NCI-H1436 treated with DMSO at 0.1 percent for 48 hours (cell line): Measurements from ENCODE around the gene CHMP6.

Source experiments
- DNase-seq: peaks from one replicate; lab custom pipeline; 2025; lab: John Stamatoyannopoulos, UW

CHMP6 gene

DNA sequence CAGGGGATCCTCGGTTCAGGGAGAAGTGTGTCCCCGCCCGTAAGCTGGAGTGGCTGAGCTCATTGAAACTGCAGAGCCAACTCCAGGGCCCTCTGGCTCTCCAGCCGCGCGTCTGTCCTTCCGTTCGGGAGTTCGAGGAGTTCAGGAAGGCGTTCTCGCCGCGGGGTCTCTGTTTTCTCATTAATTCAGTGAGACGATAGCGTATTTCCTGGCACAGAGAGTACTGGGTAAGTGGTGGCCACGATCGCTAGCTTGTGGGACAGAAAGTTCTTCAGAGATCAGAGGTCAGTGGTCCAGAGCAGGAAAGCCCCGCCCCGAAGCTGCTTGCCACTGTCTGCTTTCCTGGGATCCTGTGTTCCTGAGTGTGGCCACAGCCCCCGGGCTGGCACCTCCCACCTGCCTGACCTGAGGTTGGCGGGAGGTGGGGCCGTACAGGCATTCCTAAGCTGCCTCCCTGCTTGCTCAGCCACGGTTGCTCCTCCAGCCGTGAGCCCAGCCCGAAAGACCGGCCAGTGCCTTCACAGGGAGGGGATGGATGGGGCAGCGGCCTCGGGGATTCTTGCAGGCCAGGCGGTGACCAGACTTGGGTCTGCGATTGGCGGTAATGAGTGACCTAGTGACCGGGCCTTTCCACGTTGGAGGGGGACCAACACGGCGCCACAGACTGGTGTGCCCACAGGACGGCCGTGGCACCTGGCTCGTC is 52.2 kb downstream of the CHMP6 start:
- no peak for DNase-seq

DNA sequence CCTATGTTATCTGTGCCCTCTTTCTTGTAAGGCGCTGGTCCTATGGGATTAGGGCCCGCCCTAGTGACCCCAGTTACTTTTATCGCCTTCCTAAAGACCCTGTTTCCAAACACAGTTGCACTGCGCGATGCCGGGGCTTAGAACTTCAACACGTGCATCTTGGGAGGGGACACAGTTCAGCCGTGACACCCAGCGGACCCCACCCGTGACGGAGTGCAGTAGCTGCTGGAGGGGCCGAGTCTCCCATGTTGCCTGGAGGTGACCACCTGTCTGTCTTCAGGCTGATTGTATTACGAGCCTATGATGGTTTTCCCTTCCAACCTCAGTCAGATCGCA is 52.8 kb downstream of the CHMP6 start:
- DNase-seq, result no peak

DNA sequence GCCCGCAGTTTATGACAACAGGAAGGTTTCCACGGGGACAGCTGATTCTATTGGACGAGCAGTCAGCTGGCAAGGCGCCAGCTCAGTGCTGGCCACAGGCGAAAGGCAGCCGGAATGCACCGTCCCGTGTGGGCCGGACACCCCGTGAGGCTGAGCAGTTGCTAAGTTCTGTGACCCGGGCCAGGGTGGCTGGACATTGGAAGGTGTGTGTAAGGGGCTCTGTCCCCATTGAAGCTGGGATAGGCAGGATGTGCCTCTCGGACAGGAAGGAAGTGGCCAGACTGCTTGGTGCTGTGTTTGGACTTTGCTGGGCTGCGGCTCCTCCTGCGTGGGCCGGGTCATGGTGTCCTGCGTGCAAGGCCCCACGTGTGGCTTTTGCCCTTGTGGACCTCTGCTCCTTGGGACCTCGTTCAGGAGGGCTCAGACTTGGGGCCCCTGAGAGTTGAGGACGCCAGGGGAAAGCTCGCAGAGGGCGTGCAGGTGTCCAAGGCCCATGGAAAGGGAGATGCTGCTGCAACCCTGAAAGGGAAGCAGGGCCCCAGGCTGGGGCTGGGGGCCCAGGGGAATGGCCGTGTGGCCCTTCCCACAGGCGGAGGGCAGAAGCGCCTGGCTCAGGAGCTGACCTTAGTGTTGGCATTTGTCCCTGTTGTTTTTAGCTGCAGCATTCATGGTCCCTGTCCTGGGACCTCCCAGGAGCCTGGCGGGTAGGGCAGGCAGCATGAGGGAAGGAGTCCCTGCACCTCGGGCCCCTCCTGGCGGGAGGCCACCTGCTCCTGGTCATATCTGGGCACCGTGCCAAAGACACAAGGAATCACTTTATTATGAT is 53.3 kb downstream of the CHMP6 start:
- DNase-seq, result no peak

DNA sequence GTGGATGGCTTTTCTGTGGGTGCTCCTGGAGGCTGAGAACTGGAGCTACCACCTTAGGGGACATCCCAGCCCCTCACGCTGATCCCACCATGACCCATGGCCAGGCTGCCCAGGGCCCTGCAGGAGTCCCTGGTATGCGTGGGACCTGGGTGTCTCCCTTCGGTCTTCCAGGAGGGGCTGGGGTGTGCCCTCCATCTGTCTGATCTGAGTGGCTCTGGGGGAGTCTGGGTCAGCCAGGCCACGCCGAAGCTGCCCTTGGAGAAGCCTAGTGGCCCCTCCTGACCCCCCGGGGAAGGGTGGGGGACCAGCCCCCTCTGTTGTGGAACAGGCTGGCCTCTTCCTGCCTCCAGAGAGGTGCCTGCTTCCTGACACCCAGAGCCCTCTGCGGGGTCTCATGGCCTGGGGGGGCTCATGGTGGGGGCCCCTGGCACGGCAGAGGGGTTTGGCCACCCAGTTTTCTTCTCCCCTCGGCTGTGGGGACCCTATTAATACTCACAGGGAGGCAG is 54.0 kb downstream of the CHMP6 start:
- DNase-seq, result no peak

DNA sequence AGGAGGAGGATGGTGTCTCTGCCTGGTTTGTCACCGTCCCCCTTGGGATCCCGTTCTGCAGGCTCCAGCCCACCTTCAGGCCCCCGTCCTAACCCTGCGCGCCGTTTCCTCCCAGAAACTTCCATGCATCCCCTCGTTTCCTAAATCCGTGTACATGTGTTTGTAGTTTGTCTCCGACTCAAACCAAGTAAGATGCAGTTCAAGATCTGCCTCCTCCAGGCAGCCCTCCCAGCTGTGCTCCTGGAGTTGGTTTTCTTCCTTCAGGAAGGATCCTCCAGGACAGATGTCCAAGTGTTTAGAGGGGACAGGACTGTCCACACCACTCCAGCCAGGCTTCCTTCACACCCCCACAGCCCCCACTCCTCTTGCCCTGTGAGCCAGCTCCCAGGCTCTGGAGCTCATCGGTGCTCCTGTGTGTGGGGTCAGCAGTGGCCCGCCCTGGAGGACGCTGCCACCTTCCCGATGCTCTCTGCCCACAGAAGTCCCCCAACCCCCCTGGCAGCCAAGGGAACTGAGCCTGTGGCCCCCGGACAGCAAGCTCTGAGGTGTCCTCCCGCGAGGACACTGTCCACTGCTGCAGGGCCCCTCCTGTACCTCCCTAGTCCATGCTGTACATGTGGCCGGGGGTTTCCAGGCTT is 54.6 kb downstream of the CHMP6 start:
- no peak for DNase-seq

DNA sequence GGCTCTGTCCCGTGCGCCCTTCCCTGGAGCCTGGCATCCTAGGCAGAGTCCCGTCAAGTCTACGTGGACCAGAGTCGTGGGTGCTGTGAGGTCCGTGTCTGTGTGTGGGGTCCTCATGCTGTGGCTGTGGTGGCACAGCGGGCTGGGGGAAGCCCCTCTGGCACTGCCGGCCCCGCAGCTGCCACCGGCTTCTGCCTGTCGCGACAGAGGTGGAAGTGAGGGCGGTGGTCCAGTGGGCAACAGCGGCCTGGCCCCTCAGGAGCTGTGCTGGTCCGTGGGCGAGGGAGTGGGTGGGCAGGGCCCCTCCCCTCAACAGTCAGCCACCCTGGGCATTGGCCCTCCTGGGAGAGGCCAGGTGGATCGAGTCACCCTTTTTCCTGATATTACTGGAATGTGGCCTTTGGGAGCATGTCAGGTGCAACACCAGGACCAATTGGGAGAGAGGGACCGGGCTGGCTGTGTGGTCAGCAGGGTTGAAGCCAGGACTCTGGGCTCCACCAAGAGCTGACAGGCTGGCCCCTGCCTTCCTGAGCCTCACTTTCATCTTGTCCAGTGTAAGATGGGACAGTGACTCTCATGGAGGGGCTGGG is 55.2 kb downstream of the CHMP6 start:
- DNase-seq, result no peak

DNA sequence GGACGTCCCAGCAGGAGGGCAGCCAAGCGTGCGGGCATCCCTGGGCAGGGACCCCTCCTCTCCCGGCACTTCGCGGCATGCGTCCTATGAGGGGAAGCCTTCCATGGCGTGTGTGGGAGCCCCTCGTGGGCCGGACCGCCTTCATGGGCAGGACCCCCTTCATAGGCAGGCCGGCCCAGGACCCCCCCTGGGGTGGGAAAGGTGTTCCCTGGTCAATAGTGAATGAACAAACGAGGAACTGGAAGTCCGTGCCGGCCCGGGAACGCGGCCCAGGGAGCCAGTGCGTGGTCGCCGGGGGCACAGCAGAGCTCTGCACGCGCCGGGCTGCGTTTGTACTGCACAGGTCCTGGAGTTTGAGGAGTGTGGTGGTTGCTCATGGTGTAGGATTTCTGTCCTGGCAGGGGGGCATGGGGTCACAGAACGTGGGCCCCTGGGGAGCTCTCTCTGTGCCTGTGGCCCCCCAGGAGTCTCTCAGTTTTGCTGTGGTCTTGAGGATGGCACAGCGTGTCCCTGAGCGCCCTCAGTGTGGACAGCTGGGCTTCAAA is 57.3 kb downstream of the CHMP6 start:
- DNase-seq, result no peak

DNA sequence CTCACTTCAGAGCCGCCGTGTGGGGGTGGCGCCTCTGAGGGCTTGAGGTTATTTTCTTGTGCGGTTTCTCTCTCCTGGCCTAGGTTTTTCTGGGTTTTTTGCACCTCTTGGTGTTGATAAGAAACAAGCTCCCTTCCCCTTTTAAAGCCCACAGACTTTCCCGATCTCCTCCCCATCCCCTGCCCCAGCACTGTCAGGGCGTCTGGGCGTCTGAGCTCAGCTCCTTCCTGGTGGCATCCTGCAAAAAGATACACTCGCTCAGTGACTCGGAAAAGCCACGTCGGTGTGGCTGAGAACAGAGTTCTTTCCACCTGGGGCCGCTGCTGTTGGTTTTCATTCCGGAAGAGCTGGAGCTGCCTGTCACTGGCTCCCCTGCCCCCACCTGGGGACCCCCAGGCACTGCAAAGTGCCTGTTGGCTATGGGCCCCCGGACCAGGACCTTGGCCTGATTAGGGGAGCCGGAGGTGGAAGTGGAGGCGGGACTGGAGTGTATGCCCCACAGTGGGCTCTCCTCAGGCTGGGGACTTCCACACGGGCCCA is 57.8 kb downstream of the CHMP6 start:
- no peak for DNase-seq
